WTC11 (cell line): ENCODE measurements around the gene TBL1Y.

Experiments
- CTCF ChIP-seq: fragments of 200-600 bp; IDR thresholded peaks from 2 replicates; pipeline ENCODE4 v1.8.0; 2022; ENCODE audit warnings: antibody characterized with exemption
- SOX15 ChIP-seq: fragments of 250-450 bp; sonication (Bioruptor Pico); IDR thresholded peaks from 2 replicates; pipeline ENCODE4 v1.9.0; 2021; ENCODE audit warnings: mild to moderate bottlenecking
- ZNF512 ChIP-seq: sonication (generic); formaldehyde crosslinking; IDR thresholded peaks from 2 replicates; pipeline ENCODE4 v1.8.1; 2022; ENCODE audit warnings: missing genetic modification reagents, borderline replicate concordance

- no peak for TF ChIP-seq CTCF
- TF ChIP-seq SOX15 (CRISPR knock-in tag): no peak
- TF ChIP-seq ZNF512 (CRISPR knock-in tag): no peak
These were observed 10.6 kb downstream of the TBL1Y start for GRCh38 chrY:6921061-6921460.
